ENCODE results near the gene ACTG1. TPM values are rescaled to one million over a fixed set of nuclear protein-coding genes. Genes with fewer than 3 reads are reported as not detected.

Gene ACTG1
- total and polyA plus RNA-seq, 7 donors, result 150 to 620 (median 405) TPM

DNA sequence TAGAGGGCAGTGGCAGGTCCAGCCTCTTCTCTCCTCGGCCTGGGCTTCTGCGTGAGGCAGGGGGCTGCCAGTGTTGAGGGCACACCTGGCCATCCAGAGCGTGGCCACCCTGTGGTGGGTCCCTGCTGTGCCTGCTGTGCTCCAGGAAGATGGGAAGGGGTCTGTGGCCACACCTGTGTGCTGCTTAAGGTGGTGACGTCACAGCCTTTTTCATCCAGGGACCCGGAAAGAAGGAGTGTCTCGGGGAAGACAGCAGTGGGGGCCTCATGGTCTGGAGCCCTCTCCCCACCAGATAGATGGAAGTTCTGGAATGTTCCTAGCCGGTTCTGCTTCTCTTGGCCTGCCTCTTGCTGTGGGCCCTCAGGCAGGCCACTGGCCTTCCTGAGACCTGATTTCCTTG is 36.5 kb downstream of the ACTG1 start:
- intact Hi-C loops (cut with DNase I), result loop anchor here in 1 of 2 donors (5.0 kb wide), 1 partner anchor 54 kb away; no protein-coding TSS in a partner anchor
- DNase-seq (no peak), ATAC-seq (no peak)
- Histone ChIP-seq H3K27me3 (ENCODE audit: insufficient read depth in 3 of 3, low read length in 2 of 3) (no peaks in the 10 kb centered on the region), H3K36me3 (ENCODE audit: insufficient read depth in 1 of 2, low read depth in 1 of 2) (no peaks in the 10 kb centered on the region), H3K9me3 (no peaks in the 10 kb centered on the region), H3K4me3 (no peak overlapping the region), H3K27ac (no peak overlapping the region), H3K4me1 (peaks cover 8% of the 10 kb centered on the region)
- 90 to 94% (median 93%) methylated on average over 7 of the region's 7 CpGs for WGBS, 3 donors
- TF ChIP-seq, protein P1, sequence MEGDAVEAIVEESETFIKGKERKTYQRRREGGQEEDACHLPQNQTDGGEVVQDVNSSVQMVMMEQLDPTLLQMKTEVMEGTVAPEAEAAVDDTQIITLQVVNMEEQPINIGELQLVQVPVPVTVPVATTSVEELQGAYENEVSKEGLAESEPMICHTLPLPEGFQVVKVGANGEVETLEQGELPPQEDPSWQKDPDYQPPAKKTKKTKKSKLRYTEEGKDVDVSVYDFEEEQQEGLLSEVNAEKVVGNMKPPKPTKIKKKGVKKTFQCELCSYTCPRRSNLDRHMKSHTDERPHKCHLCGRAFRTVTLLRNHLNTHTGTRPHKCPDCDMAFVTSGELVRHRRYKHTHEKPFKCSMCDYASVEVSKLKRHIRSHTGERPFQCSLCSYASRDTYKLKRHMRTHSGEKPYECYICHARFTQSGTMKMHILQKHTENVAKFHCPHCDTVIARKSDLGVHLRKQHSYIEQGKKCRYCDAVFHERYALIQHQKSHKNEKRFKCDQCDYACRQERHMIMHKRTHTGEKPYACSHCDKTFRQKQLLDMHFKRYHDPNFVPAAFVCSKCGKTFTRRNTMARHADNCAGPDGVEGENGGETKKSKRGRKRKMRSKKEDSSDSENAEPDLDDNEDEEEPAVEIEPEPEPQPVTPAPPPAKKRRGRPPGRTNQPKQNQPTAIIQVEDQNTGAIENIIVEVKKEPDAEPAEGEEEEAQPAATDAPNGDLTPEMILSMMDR (IDR thresholded peaks at IDR 0.05), result no peak

DNA sequence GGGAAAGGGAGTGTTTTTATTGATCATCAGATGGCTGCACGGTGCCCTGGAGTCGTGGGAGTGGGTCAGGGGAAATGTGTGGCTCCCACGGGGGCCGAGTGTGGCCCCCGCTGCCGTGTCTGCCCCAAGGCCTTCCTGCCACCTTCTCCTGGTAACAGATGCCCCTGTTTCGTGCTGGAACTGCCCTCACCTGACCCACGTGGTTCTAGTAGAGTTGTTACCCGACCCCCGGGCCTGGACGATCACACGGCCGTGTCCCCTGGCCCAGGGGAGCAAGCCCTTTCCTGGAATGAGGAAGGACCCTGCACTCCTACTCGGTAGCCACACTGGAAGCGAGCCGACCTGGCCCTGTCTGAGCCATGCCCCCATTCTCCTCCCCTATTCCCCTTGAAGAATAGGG is 37.6 kb downstream of the ACTG1 start:
- 75 to 84% (median 83%) methylated on average over 16 of the region's 16 CpGs for WGBS, 3 donors
- no peaks in the 10 kb centered on the region for H3K9me3 ChIP-seq
- no peaks in the 10 kb centered on the region for H3K27me3 ChIP-seq (ENCODE audit: insufficient read depth in 3 of 3, low read length in 2 of 3)
- TF ChIP-seq, protein P1 (IDR thresholded peaks at IDR 0.05), result no peak
- ATAC-seq, result no peak
- H3K4me1 ChIP-seq, result no peaks in the 10 kb centered on the region
- H3K27ac ChIP-seq, result no peak overlapping the region
- DNase-seq, result no peak
- intact Hi-C loops (cut with DNase I), result loop anchor here (5.0 kb wide), 2 partner anchors 43 to 53 kb away; no protein-coding TSS in a partner anchor
- H3K4me3 ChIP-seq, result no peak overlapping the region
- no peaks in the 10 kb centered on the region for H3K36me3 ChIP-seq (ENCODE audit: insufficient read depth in 1 of 2, low read depth in 1 of 2)

DNA sequence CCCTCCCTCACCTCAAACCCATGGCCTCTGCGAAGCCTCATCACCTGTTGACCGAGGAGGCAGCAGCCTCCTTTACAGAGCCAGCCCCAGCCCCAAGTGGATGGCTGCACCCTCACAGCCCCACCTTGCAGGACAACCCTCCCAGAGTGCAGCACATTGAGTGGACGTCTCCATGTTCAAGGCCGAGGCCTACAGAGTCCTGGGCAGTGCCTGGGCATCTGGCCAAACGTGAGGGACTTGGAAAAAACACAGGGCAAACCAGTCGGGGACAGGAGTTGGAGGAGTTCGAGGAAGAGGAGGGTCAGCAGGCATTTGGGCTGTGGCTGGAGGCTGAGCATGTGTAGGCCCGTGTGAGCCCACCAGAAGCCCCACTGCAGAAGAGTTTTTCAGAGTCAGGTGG is 39.6 kb downstream of the ACTG1 start:
- no peak for DNase-seq
- no peaks in the 10 kb centered on the region for H3K36me3 ChIP-seq (ENCODE audit: insufficient read depth in 1 of 2, low read depth in 1 of 2)
- ATAC-seq, result no peak
- intact Hi-C loops (cut with DNase I), result loop anchor here in 1 of 2 donors (5.0 kb wide), 1 partner anchor 41 kb away; no protein-coding TSS in a partner anchor
- TF ChIP-seq, protein P1 (IDR thresholded peaks at IDR 0.05), result no peak
- 72 to 82% (median 72%) methylated on average over 8 of the region's 8 CpGs for WGBS, 3 donors
- H3K9me3 ChIP-seq, result no peaks in the 10 kb centered on the region
- H3K27me3 ChIP-seq (ENCODE audit: insufficient read depth in 3 of 3, low read length in 2 of 3), result no peaks in the 10 kb centered on the region
- no peak overlapping the region for H3K27ac ChIP-seq
- H3K4me3 ChIP-seq, result no peak overlapping the region
- H3K4me1 ChIP-seq, result no peaks in the 10 kb centered on the region

DNA sequence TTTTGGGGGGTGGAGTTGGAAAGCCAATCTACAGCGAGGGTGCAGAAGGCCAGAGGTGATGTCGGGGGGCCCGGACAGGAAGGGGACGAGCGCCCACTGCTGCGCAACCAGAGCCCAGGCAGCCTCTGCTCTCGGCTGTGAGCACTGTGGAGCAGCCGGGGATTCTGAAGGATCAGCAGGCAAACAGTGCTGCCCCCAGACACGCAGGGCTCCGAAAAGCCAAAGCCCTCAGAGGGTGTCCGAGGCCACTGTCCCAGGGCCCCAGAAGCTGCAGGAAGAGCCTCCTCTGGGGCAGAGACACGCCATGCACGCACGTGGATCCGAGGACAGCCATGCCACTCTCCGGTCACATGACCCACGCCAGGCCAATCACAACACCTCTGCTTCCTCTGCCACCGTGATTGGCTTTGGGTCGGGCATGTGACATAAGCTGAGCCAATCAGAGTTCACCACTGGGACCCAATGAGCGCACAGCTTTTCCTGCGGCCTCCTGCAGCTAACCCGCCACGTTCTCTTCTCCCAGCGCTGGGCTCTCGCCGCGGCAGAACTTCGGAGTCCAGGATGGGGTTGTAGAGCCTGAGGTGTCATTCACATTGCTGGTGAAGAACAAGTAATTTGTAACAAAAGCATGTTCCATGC is 40.7 kb downstream of the ACTG1 start:
- Histone ChIP-seq H3K36me3 (ENCODE audit: insufficient read depth in 1 of 2, low read depth in 1 of 2) (no peaks in the 10 kb centered on the region), H3K27me3 (ENCODE audit: insufficient read depth in 3 of 3, low read length in 2 of 3) (no peaks in the 10 kb centered on the region), H3K4me3 (peak overlapping the region; percentile 23), H3K27ac (peak overlapping the region; percentile 10), H3K9me3 (no peaks in the 10 kb centered on the region), H3K4me1 (no peaks in the 10 kb centered on the region)
- ATAC-seq, result peak; percentile 51 to 85 (median 68)
- WGBS, 3 donors, result 74 to 86% (median 83%) methylated on average over 28 of the region's 28 CpGs
- intact Hi-C loops (cut with DNase I), result loop anchor here in 1 of 2 donors (5.0 kb wide), 1 partner anchor 40 kb away; no protein-coding TSS in a partner anchor
- TF ChIP-seq, protein P1 (IDR thresholded peaks at IDR 0.05), result no peak
- peak; percentile 60 to 89 for DNase-seq

Data from psoas muscle (tissue), 8 donors.